ENCODE data around the gene MEST. TPM values are rescaled to one million over a fixed set of nuclear protein-coding genes. Genes with fewer than 3 reads are reported as not detected.

MEST gene
- total RNA-seq, 1 donor, result 606 TPM

DNA sequence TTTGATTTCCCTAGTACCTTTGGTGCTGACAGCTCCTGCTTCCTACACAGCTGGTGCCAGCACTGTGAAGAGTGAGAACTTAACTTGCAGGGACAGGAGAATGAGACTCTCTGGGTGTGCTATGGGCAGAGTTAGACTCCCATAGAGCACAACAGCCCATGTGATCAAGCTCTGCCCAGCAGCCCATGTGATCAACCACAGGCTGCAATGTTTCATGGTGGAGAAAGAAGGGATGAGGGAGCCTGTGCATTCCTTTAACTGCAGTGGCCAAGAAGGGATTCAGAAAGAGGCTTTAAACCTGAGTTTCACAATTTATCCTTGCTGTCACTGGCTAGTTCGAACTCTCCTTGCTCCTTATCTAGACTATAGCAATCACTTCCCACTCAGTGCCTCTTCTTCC is 10.0 kb upstream of the MEST start:
- no peak overlapping the region for H3K4me3 ChIP-seq (ENCODE audit: low read depth, low read length)
- DNase-seq (ENCODE audit: low read depth), result peak; percentile 65

DNA sequence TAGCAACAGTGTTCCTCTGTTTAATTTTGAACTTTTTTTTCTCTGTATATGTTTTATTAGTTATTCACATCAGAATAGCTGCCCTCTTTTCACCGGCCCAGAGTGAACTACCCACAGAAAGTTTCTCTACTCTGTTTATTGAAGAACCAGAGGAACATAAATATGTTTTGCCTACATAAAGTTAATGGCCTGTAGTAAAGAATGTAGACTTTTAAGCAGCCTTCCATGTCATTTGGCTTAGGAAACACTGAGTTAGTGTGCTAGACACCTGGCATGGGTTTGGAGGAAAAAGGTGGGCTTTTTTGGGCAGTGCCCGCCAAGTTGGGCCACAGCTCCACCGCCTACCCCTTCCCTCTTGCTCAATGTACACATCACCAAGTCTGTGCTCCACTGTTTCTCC is 8.9 kb upstream of the MEST start:
- no peak overlapping the region for H3K4me3 ChIP-seq (ENCODE audit: low read depth, low read length)
- DNase-seq (ENCODE audit: low read depth), result no peak
- TF ChIP-seq, protein P1, sequence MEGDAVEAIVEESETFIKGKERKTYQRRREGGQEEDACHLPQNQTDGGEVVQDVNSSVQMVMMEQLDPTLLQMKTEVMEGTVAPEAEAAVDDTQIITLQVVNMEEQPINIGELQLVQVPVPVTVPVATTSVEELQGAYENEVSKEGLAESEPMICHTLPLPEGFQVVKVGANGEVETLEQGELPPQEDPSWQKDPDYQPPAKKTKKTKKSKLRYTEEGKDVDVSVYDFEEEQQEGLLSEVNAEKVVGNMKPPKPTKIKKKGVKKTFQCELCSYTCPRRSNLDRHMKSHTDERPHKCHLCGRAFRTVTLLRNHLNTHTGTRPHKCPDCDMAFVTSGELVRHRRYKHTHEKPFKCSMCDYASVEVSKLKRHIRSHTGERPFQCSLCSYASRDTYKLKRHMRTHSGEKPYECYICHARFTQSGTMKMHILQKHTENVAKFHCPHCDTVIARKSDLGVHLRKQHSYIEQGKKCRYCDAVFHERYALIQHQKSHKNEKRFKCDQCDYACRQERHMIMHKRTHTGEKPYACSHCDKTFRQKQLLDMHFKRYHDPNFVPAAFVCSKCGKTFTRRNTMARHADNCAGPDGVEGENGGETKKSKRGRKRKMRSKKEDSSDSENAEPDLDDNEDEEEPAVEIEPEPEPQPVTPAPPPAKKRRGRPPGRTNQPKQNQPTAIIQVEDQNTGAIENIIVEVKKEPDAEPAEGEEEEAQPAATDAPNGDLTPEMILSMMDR (IDR thresholded peaks at IDR 0.05; ENCODE audit: insufficient read depth, low read depth, low read length), result no peak

More for the DNA sequence above, 10.0 kb upstream of the MEST start:
- TF ChIP-seq, protein P1 (IDR thresholded peaks at IDR 0.05; ENCODE audit: insufficient read depth, low read depth, low read length), result no peak

DNA sequence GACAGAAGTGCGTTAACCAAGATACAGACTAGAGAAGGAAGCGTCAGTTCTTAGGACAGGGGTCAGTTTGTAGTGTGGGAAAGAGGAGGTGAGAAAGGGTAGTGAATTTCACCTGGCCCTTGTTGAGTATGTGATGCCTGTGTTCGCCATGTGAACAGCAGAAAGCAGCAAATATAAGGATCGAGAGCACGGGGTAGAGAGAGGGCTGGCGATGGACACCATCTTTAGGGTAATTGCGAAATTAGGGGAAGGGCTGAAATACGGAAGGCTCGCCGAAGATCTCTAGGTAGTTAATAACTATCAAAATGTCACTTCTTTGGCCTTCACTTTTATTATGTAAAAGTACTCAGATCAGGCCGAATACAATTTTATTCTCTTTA is 6.2 kb upstream of the MEST start:
- DNase-seq (ENCODE audit: low read depth), result no peak
- TF ChIP-seq, protein P1 (IDR thresholded peaks at IDR 0.05; ENCODE audit: insufficient read depth, low read depth, low read length), result no peak

DNA sequence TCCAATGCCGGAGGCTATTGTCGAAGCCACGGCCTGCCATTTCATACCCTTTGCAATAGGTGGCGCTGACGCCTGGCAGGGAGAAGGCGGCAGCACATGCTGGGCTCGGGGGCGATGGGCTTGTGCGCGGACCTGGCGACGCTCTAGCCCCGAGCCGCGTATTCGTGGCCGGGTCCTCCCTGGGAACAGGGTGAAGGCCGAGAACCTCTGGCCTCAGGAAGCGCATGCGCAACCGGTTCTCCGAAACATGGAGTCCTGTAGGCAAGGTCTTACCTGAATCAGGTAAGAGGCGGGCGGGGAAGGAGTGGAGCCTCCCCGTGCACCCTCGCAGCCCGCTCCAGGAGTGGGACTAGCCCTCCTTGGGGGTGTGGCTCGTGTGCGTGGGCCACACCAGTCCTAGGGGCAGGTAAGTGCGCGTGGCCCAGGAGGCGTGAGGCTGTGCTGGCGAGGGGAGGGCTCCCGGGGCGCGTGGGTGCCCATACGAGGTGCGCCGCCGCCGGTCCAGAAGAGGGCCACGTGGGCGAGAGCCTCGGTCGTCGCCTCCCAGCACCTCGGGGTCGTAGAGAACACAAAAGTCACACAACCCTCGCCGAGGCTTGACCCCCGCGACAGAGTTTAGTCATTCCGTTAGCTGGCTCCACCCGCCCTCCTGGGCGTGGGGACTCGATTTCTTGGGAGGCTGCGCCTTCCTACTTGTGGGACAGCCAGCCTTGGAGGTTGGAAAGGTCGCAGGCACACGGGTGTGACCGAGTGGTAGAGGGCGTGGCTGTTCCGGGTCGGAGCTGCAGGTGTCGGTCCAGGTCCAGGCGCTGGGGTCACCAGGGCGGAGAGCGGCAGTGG is 5.6 kb upstream of the MEST start:
- TF ChIP-seq, protein P1 (IDR thresholded peaks at IDR 0.05; ENCODE audit: insufficient read depth, low read depth, low read length), result peak; percentile 21
- H3K4me3 ChIP-seq (ENCODE audit: low read depth, low read length), result no peak overlapping the region
- DNase-seq (ENCODE audit: low read depth), result no peak

More for the DNA sequence above, 6.2 kb upstream of the MEST start:
- H3K4me3 ChIP-seq (ENCODE audit: low read depth, low read length), result no peak overlapping the region

DNA sequence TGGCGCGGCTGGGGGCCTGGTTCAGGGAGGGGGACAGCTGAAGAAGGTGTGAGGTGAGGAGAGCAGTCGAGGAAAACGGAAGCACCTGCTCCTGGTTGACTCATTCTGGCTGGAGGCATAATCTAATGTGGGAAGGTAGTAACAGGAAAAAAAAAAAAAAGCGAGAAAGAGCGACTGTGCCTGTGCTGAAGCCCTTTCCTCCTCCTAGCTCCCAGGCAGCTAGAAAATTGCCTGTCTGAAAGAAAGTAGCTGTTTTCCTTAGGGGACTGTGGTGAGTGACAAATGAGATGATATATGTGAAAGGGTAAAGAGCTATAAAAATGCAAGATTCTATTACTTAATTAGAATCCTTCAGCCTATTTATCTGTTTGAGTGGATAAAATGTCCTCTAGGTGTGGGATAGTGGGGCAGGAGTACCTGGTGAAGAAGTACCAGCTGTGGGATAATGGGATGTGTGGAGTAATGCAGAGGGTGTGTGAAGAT is 4.9 kb upstream of the MEST start:
- no peak for DNase-seq (ENCODE audit: low read depth)
- TF ChIP-seq, protein P1 (IDR thresholded peaks at IDR 0.05; ENCODE audit: insufficient read depth, low read depth, low read length), result no peak
- no peak overlapping the region for H3K4me3 ChIP-seq (ENCODE audit: low read depth, low read length)

DNA sequence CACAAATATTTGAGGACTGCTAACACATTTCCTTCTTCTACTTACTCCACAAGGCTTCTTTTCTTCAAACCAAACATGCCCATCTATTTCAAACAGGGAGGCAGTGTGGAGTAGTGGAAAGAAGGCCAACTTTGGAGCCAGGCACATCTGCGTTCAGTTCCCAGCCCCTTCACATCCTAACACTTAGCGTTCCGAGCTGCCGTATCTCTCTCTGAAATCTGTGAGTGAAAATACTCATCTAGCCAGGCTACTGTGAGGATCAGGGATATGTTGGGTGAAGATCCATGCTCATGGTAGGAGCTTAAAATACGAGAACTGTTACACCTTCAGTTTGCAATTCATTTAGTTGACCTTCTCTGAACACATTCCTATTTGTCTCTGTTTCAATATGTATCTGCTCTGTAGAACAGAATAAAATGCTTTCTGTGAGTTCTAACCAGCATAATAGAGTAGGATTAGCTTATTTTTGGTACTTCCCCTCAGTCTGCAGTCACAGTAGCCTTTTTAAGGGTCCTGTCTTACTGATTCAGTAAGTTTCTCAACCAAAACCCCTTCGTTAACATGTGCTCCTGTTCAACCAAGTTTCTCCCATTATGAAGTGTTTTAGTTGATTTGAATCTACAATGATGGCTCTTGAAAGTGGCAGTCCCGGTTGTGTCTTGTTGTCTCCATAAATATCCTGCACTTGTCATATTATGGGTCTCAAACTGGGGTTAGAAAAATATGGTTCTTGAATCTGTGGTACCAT is 3.3 kb upstream of the MEST start:
- no peak overlapping the region for H3K4me3 ChIP-seq (ENCODE audit: low read depth, low read length)
- TF ChIP-seq, protein P1 (IDR thresholded peaks at IDR 0.05; ENCODE audit: insufficient read depth, low read depth, low read length), result no peak
- DNase-seq (ENCODE audit: low read depth), result no peak
